ENCODE measurements around the gene CNTNAP2. TPM values are rescaled to one million over a fixed set of nuclear protein-coding genes. Genes with fewer than 3 reads are reported as not detected.

Gene CNTNAP2
- total RNA-seq, 1 donor from 2014 or later: 1.2 TPM

- no peak for ATAC-seq
Measured at GRCh38 chr7:147805996-147806576, 1689.5 kb downstream of the CNTNAP2 start.

GRCh38 chr7:147809786-147810185 is 1693.2 kb downstream of the CNTNAP2 start:
- no peak for ATAC-seq

- ATAC-seq: no peak
Measured at GRCh38 chr7:147810269-147810668, 1693.7 kb downstream of the CNTNAP2 start.

- no peak for ATAC-seq
Measured at GRCh38 chr7:147811923-147812322, 1695.3 kb downstream of the CNTNAP2 start.

- ATAC-seq: no peak
Measured at GRCh38 chr7:147813316-147813715, 1696.7 kb downstream of the CNTNAP2 start.

- no peak for ATAC-seq
Measured at GRCh38 chr7:147818317-147818716, 1701.7 kb downstream of the CNTNAP2 start.

GRCh38 chr7:147824671-147825070 is 1708.1 kb downstream of the CNTNAP2 start:
- no peak for ATAC-seq

- no peak for ATAC-seq
Measured at GRCh38 chr7:147829016-147829415, 1712.4 kb downstream of the CNTNAP2 start.

GRCh38 chr7:147833557-147833956 is 1717.0 kb downstream of the CNTNAP2 start:
- ATAC-seq: no peak

- ATAC-seq: no peak
Measured at GRCh38 chr7:147833970-147834369, 1717.4 kb downstream of the CNTNAP2 start.

- no peak for ATAC-seq
Measured at GRCh38 chr7:147852833-147853232, 1736.2 kb downstream of the CNTNAP2 start.

GRCh38 chr7:147857152-147858140 is 1740.8 kb downstream of the CNTNAP2 start:
- no peak for ATAC-seq

GRCh38 chr7:147858421-147858820 is 1741.8 kb downstream of the CNTNAP2 start:
- no peak for ATAC-seq

GRCh38 chr7:147859033-147859432 is 1742.4 kb downstream of the CNTNAP2 start:
- no peak for ATAC-seq

- no peak for ATAC-seq
Measured at GRCh38 chr7:147859486-147859885, 1742.9 kb downstream of the CNTNAP2 start.

- ATAC-seq: no peak
Measured at GRCh38 chr7:147861058-147861716, 1744.6 kb downstream of the CNTNAP2 start.

- ATAC-seq: no peak
Measured at GRCh38 chr7:147861945-147862344, 1745.3 kb downstream of the CNTNAP2 start.

- ATAC-seq: no peak
Measured at GRCh38 chr7:147869456-147869855, 1752.9 kb downstream of the CNTNAP2 start.

GRCh38 chr7:147878912-147879661 is 1762.5 kb downstream of the CNTNAP2 start:
- no peak for ATAC-seq

- no peak for ATAC-seq
Measured at GRCh38 chr7:147885869-147886268, 1769.3 kb downstream of the CNTNAP2 start.

- no peak for ATAC-seq
Measured at GRCh38 chr7:147894271-147894670, 1777.7 kb downstream of the CNTNAP2 start.

- no peak for ATAC-seq
Measured at GRCh38 chr7:147896121-147896520, 1779.5 kb downstream of the CNTNAP2 start.
